HepG2 (cell line): ENCODE results near the gene NOX3. TPM values are rescaled to one million over a fixed set of nuclear protein-coding genes. Genes with fewer than 3 reads are reported as not detected.
A peak's percentile ranks its signal among the peaks of the same experiment; 100 is the strongest.

Experiments used
- ATAC-seq: fragments of 200-7000 bp; cut with Tn5 transposase; 3 replicates; pipeline ENCODE4 v1.9.1; 2020; ENCODE audit warnings: mild to moderate bottlenecking, moderate library complexity
- BruUV-seq: library from RNA; stranded (reverse); fragments of 400-500 nt; replicated peaks from 2 replicates; lab custom pipeline; 2021; lab: Mats Ljungman, UMichigan
- CTCF ChIA-PET: fragments of 300-600 bp; formaldehyde crosslinking; extraction: SDS; loops from one replicate; lab custom pipeline; 2021; ENCODE audit warnings: low total read pairs, inconsistent platforms, low intra/inter-chr PET ratio; lab: Yijun Ruan, JAX
- POLR2A ChIA-PET: fragments of 350-600 bp; sonication (Branson Sonifier 250); formaldehyde crosslinking; loops from one replicate; lab custom pipeline; 2020; ENCODE audit warnings: antibody characterized with exemption, inconsistent platforms; lab: Yijun Ruan, JAX
- DNase-seq: peaks from one replicate; pipeline ENCODE4 v3.0.0-alpha.2; 2015; ENCODE audit warnings: low spot score
- FAIRE-seq: peaks from 3 replicates; lab custom pipeline; 2011; peaks lifted over from hg19 to GRCh38; lab: Jason Lieb, UNC
- H2AFZ ChIP-seq: one replicate; pipeline ENCODE4 v1.6.1; 2011; ENCODE audit warnings: low read length, inconsistent platforms
- H3K27ac ChIP-seq: fragments of 300-600 bp; 3 replicates; pipeline ENCODE4 v1.8.0; 2011; ENCODE audit warnings: mixed run types, mild to moderate bottlenecking, mixed read lengths, low read length, inconsistent platforms; ENCODE audit not compliant: insufficient read depth; ENCODE audit errors: extremely low read length
- H3K27me3 ChIP-seq, 2 experiments: fragments of 200-600 bp in 1 of 2; 2 replicates in 1 of 2; 3 replicates in 1 of 2; pipeline versions ENCODE4 v1.6.0 to v1.8.0; 2011; ENCODE audit warnings: low read length in 2 of 2, mild to moderate bottlenecking in 2 of 2, moderate library complexity in 2 of 2, inconsistent platforms in 1 of 2; ENCODE audit not compliant: insufficient read depth in 2 of 2, control insufficient read depth in 1 of 2
- H3K36me3 ChIP-seq, 2 experiments: fragments of 200-600 bp in 1 of 2; replicated peaks in 1 of 2; 2 replicates in 1 of 2; 3 replicates in 1 of 2; pipeline versions ENCODE4 v1.5.1 to v1.8.0; 2011; ENCODE audit warnings: low read length in 2 of 2, inconsistent platforms in 1 of 2; ENCODE audit not compliant: insufficient read depth in 2 of 2, control insufficient read depth in 1 of 2
- H3K4me1 ChIP-seq: 2 replicates; pipeline ENCODE4 v1.5.1; 2012; ENCODE audit warnings: low read length, inconsistent platforms; ENCODE audit not compliant: insufficient read depth
- H3K4me2 ChIP-seq: 2 replicates; pipeline ENCODE4 v1.6.0; 2011; ENCODE audit warnings: low read depth, low read length, inconsistent platforms
- H3K4me3 ChIP-seq, 3 experiments: fragments of 200-600 bp in 1 of 3; sonication (generic), shearing (Covaris generic) in 1 of 3; replicated peaks in 1 of 3; 2 replicates each; pipeline ENCODE4 v1.5.1; 2011 to 2016; ENCODE audit warnings: low read length in 3 of 3, inconsistent platforms in 2 of 3, low read depth in 2 of 3, mild to moderate bottlenecking in 2 of 3, control low read depth in 1 of 3, mixed read lengths in 1 of 3; ENCODE audit not compliant: insufficient read depth in 1 of 3
- H3K79me2 ChIP-seq: one replicate; pipeline ENCODE4 v1.6.1; 2011; ENCODE audit warnings: low read length, inconsistent platforms; ENCODE audit not compliant: insufficient read depth
- H3K9ac ChIP-seq: 2 replicates; pipeline ENCODE4 v1.6.0; 2011; ENCODE audit warnings: mild to moderate bottlenecking, low read depth, low read length, inconsistent platforms; ENCODE audit not compliant: insufficient read depth
- H3K9me3 ChIP-seq: 2 replicates; pipeline ENCODE4 v1.5.1; 2012; ENCODE audit warnings: mild to moderate bottlenecking, low read length
- H4K20me1 ChIP-seq: 2 replicates; pipeline ENCODE4 v1.6.0; 2011; ENCODE audit warnings: inconsistent platforms, mild to moderate bottlenecking, low read length, moderate library complexity; ENCODE audit not compliant: insufficient read depth
- ESRRA ChIP-seq: sonication (generic); formaldehyde crosslinking; IDR thresholded peaks from 2 replicates; pipeline ENCODE4 v1.5.1; 2020; ENCODE audit warnings: mild to moderate bottlenecking, low read depth, missing genetic modification reagents
- ZBTB40 ChIP-seq, 2 experiments: fragments of 450-650 bp in 1 of 2; sonication (generic) in 1 of 2; formaldehyde crosslinking in 1 of 2; IDR thresholded peaks; 2 replicates each; pipeline versions ENCODE4 v1.6.1 to v1.8.0; 2016 to 2022; ENCODE audit warnings: antibody characterized with exemption in 1 of 2, mild to moderate bottlenecking in 1 of 2, missing genetic modification reagents in 1 of 2
- ZNF337 ChIP-seq: sonication (generic); formaldehyde crosslinking; IDR thresholded peaks from 2 replicates; pipeline ENCODE4 v1.5.1; 2020; ENCODE audit warnings: missing genetic modification reagents, low read depth, mild to moderate bottlenecking, borderline replicate concordance
- WGBS: methylation state at CpG from one replicate; pipeline ENCODE4 v1.1.6; 2017; ENCODE audit warnings: low lambda C conversion rate; 5-methylcytosine and 5-hydroxymethylcytosine counted together
- in situ Hi-C: cut with HindIII; loops from 2 replicates; pipeline ENCODE4 v1.10.0; 2017; ENCODE audit warnings: low pct_unique_long_range_greater_than_20kb; ENCODE audit not compliant: extremely low pct_ligation_motif_present
- intact Hi-C: fragments of 100-400 bp; cut with micrococcal nuclease; formaldehyde crosslinking; loops from one replicate; pipeline ENCODE4 v1.10.0; 2022; ENCODE audit not compliant: unreplicated experiment
- polyA plus RNA-seq, 8 experiments: library from polyadenylated mRNA; depleted of rRNA in 3 of 8; stranded (reverse) in 7 of 8; unstranded in 1 of 8; fragments of >200 nt; fragmentation: Illumina TruSeq in 4 of 8; extraction: Trizol in 4 of 8; gene quantifications; 2 replicates each; pipeline versions ENCODE4 v1.2.1 to v1.2.3, GENCODE V29; 2011 to 2016; ENCODE audit warnings: low read depth in 4 of 8, missing spikeins in 1 of 8, mixed read lengths in 1 of 8; ENCODE audit not compliant: insufficient read depth in 1 of 8
- total RNA-seq, 5 experiments: library from RNA; depleted of rRNA; stranded (reverse); fragments of >200 nt; fragmentation: Illumina TruSeq; extraction: Trizol; gene quantifications; 2 replicates each; pipeline ENCODE4 v1.2.3, GENCODE V29; 2016; ENCODE audit warnings: low read depth in 1 of 5

NOX3 gene
- total and polyA plus RNA-seq, 2 of the 13 experiments (the other 11 are each of a cell fraction or from before 2014, with no cell fraction given) = 0.09 to 0.18 TPM

- TF ChIP-seq ZNF337 (CRISPR knock-in tag) (no peak), ZBTB40 (IDR thresholded peaks at IDR 0.05) (0 out of 2 replicates have a peak, but pooled peaks have one; percentile 11), ZBTB40 (CRISPR knock-in tag; IDR thresholded peaks at IDR 0.05) (no peak), ESRRA (CRISPR knock-in tag) (no peak)
- BruUV-seq = no TSS peak
- Histone ChIP-seq H3K36me3 (no peaks in the 10 kb centered on the region), H3K9ac (no peak overlapping the region), H3K9me3 (no peaks in the 10 kb centered on the region), H3K4me1 (no peaks in the 10 kb centered on the region), H3K79me2 (no peaks in the 10 kb centered on the region), H2AFZ (no peak overlapping the region), H3K27ac (no peak overlapping the region), H3K4me2 (no peak overlapping the region), H3K4me3 (no peak overlapping the region), H4K20me1 (no peaks in the 10 kb centered on the region), H3K27me3 (no peaks in the 10 kb centered on the region)
- POLR2A ChIA-PET = no interaction called here
- no peak for ATAC-seq
- no peak for DNase-seq
- in situ Hi-C loops (no loop called here), intact Hi-C loops (no loop called here)
- FAIRE-seq = no peak
- CTCF ChIA-PET = no interaction called here
- 91% methylated on average over 2 of the region's 2 CpGs for WGBS
These were observed 79.8 kb downstream of the NOX3 start for GRCh38 chr6:155375801-155376200.
